HG03378 (cell line): ENCODE measurements around the gene CA10.

Source experiments
- ATAC-seq: cut with Tn5 transposase; IDR thresholded peaks from one replicate; pipeline ENCODE4 v1.9.1; 2021; ENCODE audit warnings: mild to moderate bottlenecking, moderate library complexity; ENCODE audit not compliant: unreplicated experiment

Gene CA10

DNA sequence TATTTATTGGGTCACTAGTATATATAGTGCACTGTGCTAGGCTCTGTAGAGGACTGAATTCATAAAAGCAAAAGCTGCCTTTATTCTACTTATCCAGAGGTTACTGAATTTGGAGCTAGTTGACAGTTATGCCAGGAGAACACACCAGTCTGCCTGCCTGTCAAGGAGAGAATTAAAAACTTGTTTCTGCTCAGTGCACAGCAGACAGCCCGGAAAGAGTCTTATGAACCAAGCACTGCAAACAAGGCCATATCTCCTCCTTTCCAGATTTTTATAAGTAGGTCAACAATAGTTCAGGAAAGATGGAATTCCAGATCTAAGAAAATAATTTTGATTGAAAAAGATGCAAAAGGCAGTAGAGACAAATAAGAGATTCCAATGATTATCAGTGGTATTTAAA, 267.8 kb downstream of the CA10 start:
- ATAC-seq: no peak

GRCh38 chr17:51888816-51889215, 269.7 kb downstream of the CA10 start:
- no peak for ATAC-seq

DNA sequence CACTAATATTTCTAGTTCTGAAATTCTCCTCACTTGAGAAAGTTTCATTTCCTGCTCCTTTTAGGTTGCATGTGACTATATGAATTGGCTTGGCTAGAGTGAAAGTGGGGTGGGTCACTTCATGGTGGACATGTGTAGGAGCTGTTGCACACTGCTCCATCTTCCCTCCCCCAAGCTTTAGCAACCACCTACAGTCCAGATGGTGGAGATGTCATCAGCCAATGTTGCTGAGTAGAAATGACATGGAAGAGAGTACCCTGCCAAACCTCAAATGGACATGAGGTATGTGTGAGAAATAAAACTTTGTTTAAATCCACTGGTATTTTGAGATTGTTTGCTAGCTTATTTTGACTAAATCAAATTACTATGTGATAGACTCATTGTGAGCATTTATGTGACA, 281.5 kb downstream of the CA10 start:
- ATAC-seq: no peak

DNA sequence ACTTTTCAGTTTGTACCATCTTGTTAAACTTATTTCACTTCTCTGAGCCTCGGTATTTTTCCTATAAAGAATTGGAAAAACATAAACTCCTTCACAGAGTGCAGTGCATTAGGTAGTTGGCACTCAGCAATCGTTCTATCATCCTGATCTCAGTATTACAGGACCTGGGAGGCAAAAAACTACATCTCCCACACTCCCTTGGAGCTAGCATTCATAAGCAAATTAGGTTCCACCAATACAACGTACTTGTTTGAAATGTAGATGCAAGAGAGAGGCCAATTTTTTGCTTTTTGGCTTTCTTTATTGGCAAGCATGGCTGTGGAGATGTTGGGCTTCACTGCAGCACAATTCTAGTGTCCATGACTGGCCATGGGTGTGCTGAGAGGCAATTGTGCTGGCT, 285.2 kb downstream of the CA10 start:
- ATAC-seq: no peak

GRCh38 chr17:51869387-51869786, 289.1 kb downstream of the CA10 start:
- no peak for ATAC-seq

DNA sequence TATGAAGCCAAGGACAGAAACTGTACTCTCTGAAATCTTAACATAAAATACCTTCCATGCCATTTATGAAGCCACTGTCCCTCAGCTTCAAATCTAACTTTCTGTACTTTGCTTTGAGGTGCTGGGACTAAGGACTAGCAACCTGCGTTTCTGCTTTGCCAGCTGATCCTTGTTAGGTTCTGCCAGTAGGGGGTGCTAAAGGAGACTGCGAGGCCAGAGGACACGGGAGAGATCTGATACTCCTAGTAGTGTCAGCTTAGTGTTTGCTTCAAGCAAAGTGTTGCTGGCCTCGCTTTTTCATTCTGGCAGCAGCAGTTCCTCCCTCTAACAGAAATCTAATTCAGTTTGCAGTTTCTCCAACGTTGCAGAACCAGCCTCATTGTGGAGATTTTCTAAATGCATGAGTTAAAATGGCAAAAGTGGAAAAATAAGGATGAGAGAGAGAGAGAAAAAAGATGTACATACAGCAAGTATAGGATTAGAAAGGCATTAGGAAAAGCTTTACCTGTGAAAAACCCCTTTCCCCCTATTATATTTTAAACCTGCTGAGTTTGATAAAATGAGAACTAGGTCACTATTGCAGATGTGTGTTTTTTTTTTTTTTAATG, 297.5 kb downstream of the CA10 start:
- ATAC-seq: no peak

DNA sequence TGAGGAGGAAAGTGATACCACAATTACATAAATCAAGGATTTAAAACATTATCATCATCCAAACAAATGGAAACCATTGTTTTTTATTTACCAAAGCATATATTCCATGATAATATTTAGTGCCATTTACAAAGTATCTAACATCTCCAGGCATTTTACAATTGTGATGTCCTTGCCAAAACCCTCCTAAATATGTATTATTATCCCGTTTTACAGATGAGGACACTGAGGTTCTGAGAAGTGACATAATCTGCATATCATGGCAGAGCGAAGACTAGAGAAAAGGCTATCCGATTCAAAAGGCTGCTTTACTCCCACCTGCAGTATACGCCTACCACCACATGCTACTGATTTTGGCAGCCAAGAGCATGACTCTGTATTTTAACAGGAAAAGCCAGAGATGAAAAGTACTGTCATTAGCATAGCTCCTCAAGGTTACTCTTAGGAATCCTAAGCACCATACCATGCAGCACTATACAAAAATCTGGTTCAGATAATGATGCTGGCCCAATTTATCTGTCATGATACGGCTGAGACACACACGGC, 301.4 kb downstream of the CA10 start:
- no peak for ATAC-seq

DNA sequence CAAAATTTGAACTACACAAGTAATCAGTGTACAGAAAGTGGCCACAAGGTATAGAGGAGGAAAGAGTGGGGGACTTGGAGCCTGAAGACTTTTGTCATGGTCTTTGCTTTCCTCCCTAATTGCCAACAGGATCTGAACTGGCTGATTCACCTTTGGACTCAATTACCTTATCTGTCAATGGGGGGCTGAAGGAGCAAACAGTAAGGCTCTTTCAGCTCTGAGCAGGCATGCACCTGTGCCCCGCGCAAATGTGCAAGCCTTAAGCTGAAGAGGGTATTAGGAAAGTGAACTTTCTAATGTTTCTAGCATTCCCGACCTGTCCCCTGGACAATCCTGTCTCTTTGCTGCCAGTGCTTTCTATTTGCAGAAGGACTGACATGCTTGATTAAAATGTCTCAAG, 302.7 kb downstream of the CA10 start:
- no peak for ATAC-seq

DNA sequence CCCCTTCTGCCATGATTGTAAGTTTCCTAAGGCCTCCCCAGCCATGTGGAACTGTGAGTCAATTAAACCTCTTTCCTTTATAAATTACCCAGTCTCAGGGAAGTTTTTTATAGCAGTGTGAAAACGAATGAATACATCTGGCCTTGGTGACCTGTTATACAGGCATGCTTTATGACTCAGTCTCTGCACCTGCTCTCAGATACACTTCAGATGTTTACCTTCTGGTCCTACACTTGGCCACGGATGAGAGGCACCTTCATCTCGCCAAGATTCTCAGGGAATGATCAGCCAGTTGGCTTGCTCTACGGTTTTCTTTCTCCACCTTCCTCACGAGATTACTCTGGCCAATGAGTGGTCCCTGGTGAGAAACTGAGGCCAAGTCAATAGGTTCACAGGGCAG, 304.7 kb downstream of the CA10 start:
- no peak for ATAC-seq

- ATAC-seq: no peak
Observed at GRCh38 chr17:51852603-51853002, 305.9 kb downstream of the CA10 start.

GRCh38 chr17:51850201-51850600, 308.3 kb downstream of the CA10 start:
- ATAC-seq: no peak

DNA sequence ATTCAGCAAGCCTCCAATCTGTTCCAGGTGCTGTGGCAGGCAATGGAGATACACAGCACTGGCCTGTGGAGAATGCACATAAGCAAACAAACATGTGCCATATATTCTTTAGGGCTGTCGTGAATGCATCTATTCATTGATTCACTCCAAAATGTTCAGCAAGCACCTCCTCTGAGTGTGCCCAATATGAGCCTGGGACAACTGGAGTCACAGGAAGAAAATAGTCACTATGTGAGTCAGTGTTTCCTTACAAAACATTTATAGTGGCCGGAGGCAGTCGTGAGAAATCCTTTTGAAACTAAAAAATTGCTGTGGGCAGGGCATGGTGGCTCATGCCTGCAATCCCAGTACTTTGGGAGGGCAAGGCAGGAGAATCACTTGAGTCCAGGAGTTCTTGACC, 310.1 kb downstream of the CA10 start:
- ATAC-seq: no peak

DNA sequence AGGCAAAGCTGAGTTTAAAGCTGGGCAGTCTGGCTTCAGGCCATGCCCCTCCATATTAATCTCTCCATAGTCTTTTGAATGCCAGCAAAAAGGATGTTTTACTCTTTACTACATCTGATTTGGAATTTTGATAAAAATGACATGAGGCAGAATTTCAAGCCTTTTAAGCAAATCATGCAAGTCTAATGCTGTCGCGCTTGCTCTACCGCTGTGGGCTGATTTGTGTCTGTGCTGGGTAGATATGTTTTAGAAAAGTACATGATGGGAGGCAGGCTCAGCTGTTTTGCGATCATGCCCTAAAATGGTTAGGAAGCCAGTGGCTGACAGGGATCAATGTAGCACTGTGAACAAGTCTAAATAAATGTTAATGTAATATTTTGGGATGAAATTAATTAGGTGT, 311.9 kb downstream of the CA10 start:
- ATAC-seq: no peak

DNA sequence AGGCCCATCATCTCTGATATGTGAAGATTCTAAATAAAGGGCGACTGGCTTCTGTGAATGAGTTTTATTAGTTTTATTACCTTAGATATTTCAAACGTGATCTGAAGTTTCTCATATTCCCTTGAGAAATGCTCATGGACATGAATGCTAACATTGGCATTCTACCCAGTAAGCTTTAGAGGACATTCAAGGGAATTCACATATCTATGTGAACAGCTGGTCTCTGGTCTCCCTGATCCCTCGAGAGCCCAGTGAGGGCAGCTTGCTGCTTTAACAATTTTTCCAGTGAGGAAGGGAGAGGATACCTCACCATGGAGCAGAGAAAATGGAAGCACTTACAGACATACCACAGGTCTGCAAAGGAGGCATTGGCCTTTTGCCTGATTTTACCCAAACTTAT, 312.7 kb downstream of the CA10 start:
- ATAC-seq: no peak

GRCh38 chr17:51842763-51843162, 315.8 kb downstream of the CA10 start:
- no peak for ATAC-seq

DNA sequence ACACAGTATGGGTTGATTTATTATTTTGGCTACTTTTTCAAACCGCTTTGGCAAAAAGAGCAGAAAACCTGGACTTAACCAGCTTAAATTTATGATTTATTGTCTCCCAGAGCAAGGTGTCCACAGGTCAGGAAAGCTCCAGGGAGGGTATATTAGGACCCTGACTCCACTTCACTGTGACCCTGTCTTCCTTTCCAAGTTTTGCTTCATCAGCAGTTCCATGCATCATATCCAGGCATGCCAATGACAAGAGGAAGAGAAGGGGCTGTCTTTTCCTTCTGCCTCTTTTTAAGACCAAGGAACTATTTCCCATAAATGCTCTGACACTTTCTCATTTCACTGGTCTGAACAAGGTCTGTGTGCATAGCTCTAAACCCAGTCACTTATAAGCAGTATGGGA, 316.8 kb downstream of the CA10 start:
- ATAC-seq: no peak

- no peak for ATAC-seq
Observed at GRCh38 chr17:51840688-51841087, 317.8 kb downstream of the CA10 start.

DNA sequence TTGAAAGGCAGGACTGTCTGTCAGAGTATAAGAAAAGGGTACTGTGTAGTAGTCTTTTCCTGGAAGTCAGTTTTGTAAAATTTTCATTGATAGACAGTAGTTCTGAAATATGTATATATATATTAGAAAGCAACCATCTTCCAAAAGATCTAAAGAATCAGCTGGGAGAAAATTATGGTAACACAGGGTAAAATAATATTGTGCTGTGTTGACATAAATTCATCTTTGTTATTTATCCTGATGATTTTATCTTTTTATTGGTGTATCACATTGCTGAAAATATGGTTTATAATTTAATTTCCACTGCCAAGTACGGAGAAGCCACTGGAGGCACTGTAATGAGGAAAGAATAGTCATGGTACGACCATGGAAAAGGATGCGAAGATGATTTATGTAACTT, 324.9 kb downstream of the CA10 start:
- no peak for ATAC-seq

- ATAC-seq: no peak
Observed at GRCh38 chr17:51833045-51833444, 325.5 kb downstream of the CA10 start.

DNA sequence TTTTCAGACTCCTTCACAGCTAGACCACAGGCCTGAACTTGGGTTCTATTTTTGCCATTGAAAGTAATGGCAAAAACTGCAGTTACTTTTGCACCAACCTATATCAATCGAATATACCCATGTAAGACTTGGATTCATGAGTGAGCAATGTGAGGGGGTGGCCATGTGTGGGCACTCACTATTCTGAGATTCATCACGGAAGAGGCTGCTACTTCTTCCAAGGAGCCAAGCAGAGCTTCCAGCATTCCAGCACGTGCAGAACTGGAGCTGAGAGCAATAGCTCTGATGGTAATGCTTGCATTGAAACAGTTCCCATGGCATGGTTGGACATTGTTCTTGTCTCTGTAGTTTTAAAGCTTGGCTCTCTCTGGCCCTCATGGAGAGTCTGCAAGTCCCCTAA, 327.6 kb downstream of the CA10 start:
- no peak for ATAC-seq

- no peak for ATAC-seq
Observed at GRCh38 chr17:51830451-51830850, 328.1 kb downstream of the CA10 start.

- ATAC-seq: no peak
Observed at GRCh38 chr17:51828901-51829300, 329.6 kb downstream of the CA10 start.

- ATAC-seq: no peak
Observed at GRCh38 chr17:51827140-51827539, 331.4 kb downstream of the CA10 start.
